Measurements from ENCODE around the gene TRIM51. TPM values are rescaled to one million over a fixed set of nuclear protein-coding genes. Genes with fewer than 3 reads are reported as not detected.
"Not testable (repeated sequence)": the region's sequence is repeated elsewhere in the genome, so short reads cannot be mapped to it uniquely, and the experiment has no call there.

The TRIM51 gene
- total RNA-seq, 4 donors from 2014 or later, result not detected

DNA sequence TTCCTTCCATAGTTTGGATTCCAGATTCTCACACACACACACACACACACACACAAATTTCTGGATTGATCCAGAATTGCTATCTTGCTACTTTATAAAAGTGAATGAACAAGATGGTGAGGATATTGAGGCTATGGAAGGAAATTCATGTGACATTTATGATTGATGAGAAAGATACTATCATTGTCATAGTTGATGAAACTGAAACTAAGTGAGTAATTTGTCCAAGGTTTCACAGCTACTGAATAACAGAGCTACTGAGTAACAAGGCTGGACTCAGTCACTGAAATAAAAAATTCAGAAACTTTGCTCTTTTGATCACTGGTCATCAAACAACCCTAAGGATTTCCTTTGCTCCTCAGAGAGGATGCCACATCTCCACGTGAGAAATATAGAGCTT, 28.4 kb upstream of the TRIM51 start:
- DNase-seq (no peak), ATAC-seq (no peak)
- intact Hi-C loops (cut with DNase I; ENCODE audit: low total_unique reads), result no loop called here
- TF ChIP-seq POLR2A (IDR thresholded peaks at IDR 0.05), result no peak
- TF ChIP-seq, protein P1, sequence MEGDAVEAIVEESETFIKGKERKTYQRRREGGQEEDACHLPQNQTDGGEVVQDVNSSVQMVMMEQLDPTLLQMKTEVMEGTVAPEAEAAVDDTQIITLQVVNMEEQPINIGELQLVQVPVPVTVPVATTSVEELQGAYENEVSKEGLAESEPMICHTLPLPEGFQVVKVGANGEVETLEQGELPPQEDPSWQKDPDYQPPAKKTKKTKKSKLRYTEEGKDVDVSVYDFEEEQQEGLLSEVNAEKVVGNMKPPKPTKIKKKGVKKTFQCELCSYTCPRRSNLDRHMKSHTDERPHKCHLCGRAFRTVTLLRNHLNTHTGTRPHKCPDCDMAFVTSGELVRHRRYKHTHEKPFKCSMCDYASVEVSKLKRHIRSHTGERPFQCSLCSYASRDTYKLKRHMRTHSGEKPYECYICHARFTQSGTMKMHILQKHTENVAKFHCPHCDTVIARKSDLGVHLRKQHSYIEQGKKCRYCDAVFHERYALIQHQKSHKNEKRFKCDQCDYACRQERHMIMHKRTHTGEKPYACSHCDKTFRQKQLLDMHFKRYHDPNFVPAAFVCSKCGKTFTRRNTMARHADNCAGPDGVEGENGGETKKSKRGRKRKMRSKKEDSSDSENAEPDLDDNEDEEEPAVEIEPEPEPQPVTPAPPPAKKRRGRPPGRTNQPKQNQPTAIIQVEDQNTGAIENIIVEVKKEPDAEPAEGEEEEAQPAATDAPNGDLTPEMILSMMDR (IDR thresholded peaks at IDR 0.05 in 4 of 5, conservative IDR thresholded peaks at IDR 0.05 in 1 of 5), result no peak
- no peaks in the 10 kb centered on the region for H3K36me3 ChIP-seq
- no peaks in the 10 kb centered on the region for H3K9me3 ChIP-seq
- no peak overlapping the region for H3K27ac ChIP-seq
- no peaks in the 10 kb centered on the region for H3K4me1 ChIP-seq
- in situ Hi-C loops (cut with MboI; ENCODE audit: low sequenced_read_pairs in 4 of 4), result no loop called here
- no peak overlapping the region for H3K4me3 ChIP-seq
- H3K27me3 ChIP-seq, result no peaks in the 10 kb centered on the region

DNA sequence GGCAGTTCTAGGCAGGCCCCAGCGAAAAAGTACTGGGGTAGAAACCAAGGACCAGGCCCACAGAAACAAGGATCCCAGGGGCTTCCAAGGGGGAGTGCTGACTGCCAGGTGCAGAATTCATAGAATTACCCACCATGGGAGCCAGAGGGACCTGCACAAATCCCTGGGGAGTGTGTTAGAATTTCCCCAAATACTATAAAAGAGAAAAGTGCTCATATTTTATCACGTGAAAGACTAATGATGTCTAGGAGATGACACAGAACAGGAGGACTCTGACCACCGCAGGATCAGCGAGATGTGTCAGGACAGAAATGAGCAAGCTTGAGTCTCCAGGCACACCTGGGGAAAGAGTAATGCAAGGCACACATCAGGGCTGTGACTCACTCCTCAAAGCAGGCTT, 15.7 kb upstream of the TRIM51 start:
- ATAC-seq; H3K4me1 ChIP-seq; H3K27me3 ChIP-seq; H3K9me3 ChIP-seq; DNase-seq; H3K27ac ChIP-seq; H3K4me3 ChIP-seq; H3K36me3 ChIP-seq; in situ Hi-C loops (cut with MboI; ENCODE audit: low sequenced_read_pairs in 4 of 4); intact Hi-C loops (cut with DNase I; ENCODE audit: low total_unique reads): not testable (repeated sequence)

DNA sequence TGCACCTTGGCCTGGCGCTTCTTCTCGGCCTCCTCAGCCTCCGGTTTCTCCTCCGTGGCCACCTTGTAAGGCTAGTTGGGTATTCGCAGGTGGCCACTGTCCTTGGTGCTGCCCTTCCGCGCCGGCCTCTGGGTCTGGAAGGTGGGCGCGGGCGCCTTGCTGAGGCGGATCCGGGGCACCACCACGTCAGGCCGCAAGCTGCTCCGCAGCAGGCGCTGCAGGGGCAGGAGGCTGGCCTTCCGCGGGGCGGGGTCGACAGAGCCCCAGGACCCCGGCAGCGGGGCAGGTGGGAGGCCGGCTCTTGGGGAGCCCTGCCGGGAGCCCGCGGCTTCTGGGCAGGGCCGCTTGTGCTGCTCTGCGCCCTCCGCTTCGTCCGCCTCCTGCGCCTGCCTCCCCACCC, 10.4 kb upstream of the TRIM51 start:
- H3K36me3 ChIP-seq; H3K27me3 ChIP-seq; DNase-seq; H3K9me3 ChIP-seq; ATAC-seq; H3K4me3 ChIP-seq; H3K27ac ChIP-seq; in situ Hi-C loops (cut with MboI; ENCODE audit: low sequenced_read_pairs in 4 of 4); intact Hi-C loops (cut with DNase I; ENCODE audit: low total_unique reads); H3K4me1 ChIP-seq: not testable (repeated sequence)

DNA sequence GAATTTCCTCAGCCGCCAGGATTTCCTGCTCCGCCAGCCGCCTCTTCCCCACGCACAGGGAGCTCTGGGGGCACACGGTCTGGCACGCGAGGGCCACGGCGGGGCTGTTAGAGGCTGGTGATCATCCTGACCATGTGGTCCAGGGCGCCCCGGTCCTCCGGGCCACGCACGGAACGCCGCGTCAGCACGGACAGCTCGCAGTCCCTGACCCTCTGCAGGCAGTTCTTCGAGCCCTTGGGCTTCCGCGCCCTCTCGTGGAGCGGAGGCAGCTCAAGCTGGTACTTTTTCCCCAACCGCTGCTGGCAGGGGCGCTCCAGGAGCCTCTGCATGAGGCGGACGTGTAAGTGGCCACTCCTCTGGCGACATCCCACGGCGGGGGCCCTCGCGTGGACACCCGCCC, 10.0 kb upstream of the TRIM51 start:
- DNase-seq; intact Hi-C loops (cut with DNase I; ENCODE audit: low total_unique reads); H3K4me3 ChIP-seq; ATAC-seq; H3K9me3 ChIP-seq; in situ Hi-C loops (cut with MboI; ENCODE audit: low sequenced_read_pairs in 4 of 4); H3K36me3 ChIP-seq; H3K27me3 ChIP-seq; H3K27ac ChIP-seq; H3K4me1 ChIP-seq: not testable (repeated sequence)

DNA sequence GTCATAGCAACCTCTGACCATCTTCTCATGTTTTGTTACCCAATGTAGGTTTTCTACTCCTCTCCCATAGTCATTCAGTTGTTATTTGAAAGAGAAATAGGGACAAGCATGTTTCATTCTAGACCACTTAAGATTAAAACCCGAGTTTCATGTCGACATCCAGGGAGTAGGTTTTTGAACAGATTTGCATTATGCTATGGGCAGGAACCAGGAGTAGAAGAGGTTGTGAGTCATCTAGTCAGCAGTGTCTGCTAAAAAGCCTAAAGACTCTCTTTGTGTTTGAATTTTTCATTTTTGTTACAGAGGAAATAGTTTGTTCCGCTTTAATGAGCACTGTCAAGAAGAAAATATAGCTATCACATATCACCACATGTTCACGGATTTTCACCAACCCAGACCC, 1.9 kb downstream of the TRIM51 start:
- intact Hi-C loops (cut with DNase I; ENCODE audit: low total_unique reads); ATAC-seq; H3K36me3 ChIP-seq; H3K4me1 ChIP-seq; H3K27me3 ChIP-seq; H3K4me3 ChIP-seq; in situ Hi-C loops (cut with MboI; ENCODE audit: low sequenced_read_pairs in 4 of 4); H3K9me3 ChIP-seq; DNase-seq; H3K27ac ChIP-seq: not testable (repeated sequence)

DNA sequence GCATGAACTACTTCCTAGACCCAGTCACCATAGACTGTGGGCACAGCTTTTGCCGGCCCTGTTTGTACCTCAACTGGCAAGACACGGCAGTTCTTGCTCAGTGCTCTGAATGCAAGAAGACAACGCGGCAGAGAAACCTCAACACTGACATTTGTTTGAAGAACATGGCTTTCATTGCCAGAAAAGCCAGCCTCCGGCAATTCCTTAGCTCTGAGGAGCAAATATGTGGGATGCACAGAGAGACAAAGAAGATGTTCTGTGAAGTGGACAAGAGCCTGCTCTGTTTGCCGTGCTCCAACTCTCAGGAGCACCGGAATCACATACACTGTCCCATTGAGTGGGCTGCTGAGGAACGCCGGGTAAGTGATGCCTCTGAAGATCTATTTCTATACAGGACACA, 2.4 kb downstream of the TRIM51 start:
- H3K27me3 ChIP-seq; H3K36me3 ChIP-seq; H3K27ac ChIP-seq; intact Hi-C loops (cut with DNase I; ENCODE audit: low total_unique reads); ATAC-seq; H3K9me3 ChIP-seq; H3K4me1 ChIP-seq; in situ Hi-C loops (cut with MboI; ENCODE audit: low sequenced_read_pairs in 4 of 4); H3K4me3 ChIP-seq; DNase-seq: not testable (repeated sequence)

DNA sequence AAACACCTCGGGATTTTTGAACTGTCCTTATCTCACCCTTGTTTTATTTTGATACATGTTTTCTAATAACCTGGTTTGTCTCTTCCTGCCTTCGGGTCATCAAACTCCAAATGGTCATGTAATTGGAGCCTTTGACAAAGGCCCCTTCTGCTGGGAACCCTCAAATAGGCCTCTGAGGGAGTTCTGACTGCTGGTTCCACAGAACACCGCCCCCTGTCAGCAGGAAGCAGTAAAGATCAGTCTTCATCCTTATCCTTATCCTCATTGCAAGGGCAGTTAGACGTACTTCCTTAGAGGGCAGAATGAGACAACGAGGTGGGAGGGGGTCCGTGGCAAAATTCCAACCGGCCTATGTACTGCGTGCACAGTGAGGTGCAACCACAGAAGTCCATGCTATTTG, 12.1 kb downstream of the TRIM51 start:
- in situ Hi-C loops (cut with MboI; ENCODE audit: low sequenced_read_pairs in 4 of 4) (no loop called here), intact Hi-C loops (cut with DNase I; ENCODE audit: low total_unique reads) (no loop called here)
- no peaks in the 10 kb centered on the region for H3K9me3 ChIP-seq
- no peak for DNase-seq
- H3K27me3 ChIP-seq, result no peaks in the 10 kb centered on the region
- no peak for ATAC-seq
- H3K4me3 ChIP-seq, result no peak overlapping the region
- H3K36me3 ChIP-seq, result no peaks in the 10 kb centered on the region
- TF ChIP-seq, protein P1 (IDR thresholded peaks at IDR 0.05 in 4 of 5, conservative IDR thresholded peaks at IDR 0.05 in 1 of 5), result no peak
- TF ChIP-seq POLR2A (IDR thresholded peaks at IDR 0.05), result no peak
- H3K4me1 ChIP-seq, result no peaks in the 10 kb centered on the region
- H3K27ac ChIP-seq, result no peak overlapping the region
